ENCODE measurements around the gene BCKDK. TPM values are rescaled to one million over a fixed set of nuclear protein-coding genes. Genes with fewer than 3 reads are reported as not detected.

Gene BCKDK
- total RNA-seq, 4 donors from 2014 or later, result 37.9 to 53.4 (median 45.6) TPM

GRCh38 chr16:31079342-31079944, 28.7 kb upstream of the BCKDK start:
- no peak for DNase-seq (ENCODE audit: low spot score in 2 of 2)
- Histone ChIP-seq H3K4me3 (no peak overlapping the region), H3K9me3 (no peaks in the 10 kb centered on the region), H3K4me1 (peaks cover 0 to 43% (median 8%) of the 10 kb centered on the region in 4 donors), H3K27me3 (no peaks in the 10 kb centered on the region), H3K27ac (no peak overlapping the region), H3K36me3 (peaks cover 0 to 85% (median 15%) of the 10 kb centered on the region in 3 donors)
- 84 to 92% methylated on average over 13 of the region's 13 CpGs for WGBS, 2 donors
- TF ChIP-seq POLR2A (IDR thresholded peaks at IDR 0.05) (no peak), CTCF (IDR thresholded peaks at IDR 0.05) (no peak), EP300 (IDR thresholded peaks at IDR 0.05) (no peak)

- Histone ChIP-seq H3K9me3 (no peaks in the 10 kb centered on the region), H3K27me3 (no peaks in the 10 kb centered on the region), H3K36me3 (peaks cover 0 to 92% (median 15%) of the 10 kb centered on the region in 3 donors), H3K4me3 (no peak overlapping the region), H3K27ac (no peak overlapping the region), H3K4me1 (peaks cover 0 to 38% (median 3%) of the 10 kb centered on the region in 4 donors)
- TF ChIP-seq POLR2A (IDR thresholded peaks at IDR 0.05) (no peak), CTCF (IDR thresholded peaks at IDR 0.05) (no peak), EP300 (IDR thresholded peaks at IDR 0.05) (no peak)
- 94 to 95% methylated on average over 27 to 31 of the region's 40 CpGs for WGBS, 2 donors
- no peak for DNase-seq (ENCODE audit: low spot score in 2 of 2)
Observed at GRCh38 chr16:31080035-31080629, 28.1 kb upstream of the BCKDK start.

DNA sequence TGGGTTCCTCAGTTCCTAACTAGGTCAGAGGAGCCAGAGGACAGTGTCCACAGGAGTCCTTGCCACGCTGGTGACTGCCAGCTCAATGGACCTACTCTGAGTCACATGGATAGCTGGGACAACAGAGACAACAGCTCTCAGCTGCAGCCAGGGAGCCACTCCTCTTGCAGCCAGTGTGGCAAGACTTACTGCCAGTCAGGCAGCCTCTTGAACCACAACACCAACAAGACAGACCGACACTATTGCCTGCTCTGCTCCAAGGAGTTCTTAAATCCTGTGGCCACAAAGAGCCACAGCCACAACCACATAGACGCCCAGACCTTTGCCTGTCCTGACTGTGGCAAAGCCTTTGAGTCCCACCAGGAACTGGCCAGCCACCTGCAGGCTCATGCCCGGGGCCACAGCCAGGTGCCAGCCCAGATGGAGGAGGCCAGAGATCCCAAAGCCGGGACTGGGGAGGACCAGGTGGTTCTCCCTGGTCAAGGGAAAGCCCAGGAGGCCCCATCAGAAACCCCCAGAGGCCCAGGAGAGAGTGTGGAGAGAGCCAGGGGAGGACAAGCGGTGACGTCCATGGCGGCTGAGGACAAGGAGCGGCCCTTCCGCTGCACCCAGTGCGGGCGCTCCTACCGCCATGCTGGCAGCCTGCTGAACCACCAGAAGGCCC, 27.3 kb upstream of the BCKDK start:
- TF ChIP-seq CTCF (IDR thresholded peaks at IDR 0.05) (no peak), POLR2A (IDR thresholded peaks at IDR 0.05) (no peak), EP300 (IDR thresholded peaks at IDR 0.05) (no peak)
- no peaks in the 10 kb centered on the region for H3K9me3 ChIP-seq
- H3K4me3 ChIP-seq, result no peak overlapping the region
- H3K27me3 ChIP-seq, result no peaks in the 10 kb centered on the region
- WGBS, 2 donors, result 89 to 92% methylated on average over 11 to 12 of the region's 13 CpGs
- H3K36me3 ChIP-seq, result peaks cover 0 to 99% (median 15%) of the 10 kb centered on the region in 3 donors
- no peak for DNase-seq (ENCODE audit: low spot score in 2 of 2)
- no peak overlapping the region for H3K27ac ChIP-seq
- peaks cover 0 to 30% (median 0%) of the 10 kb centered on the region in 4 donors for H3K4me1 ChIP-seq

DNA sequence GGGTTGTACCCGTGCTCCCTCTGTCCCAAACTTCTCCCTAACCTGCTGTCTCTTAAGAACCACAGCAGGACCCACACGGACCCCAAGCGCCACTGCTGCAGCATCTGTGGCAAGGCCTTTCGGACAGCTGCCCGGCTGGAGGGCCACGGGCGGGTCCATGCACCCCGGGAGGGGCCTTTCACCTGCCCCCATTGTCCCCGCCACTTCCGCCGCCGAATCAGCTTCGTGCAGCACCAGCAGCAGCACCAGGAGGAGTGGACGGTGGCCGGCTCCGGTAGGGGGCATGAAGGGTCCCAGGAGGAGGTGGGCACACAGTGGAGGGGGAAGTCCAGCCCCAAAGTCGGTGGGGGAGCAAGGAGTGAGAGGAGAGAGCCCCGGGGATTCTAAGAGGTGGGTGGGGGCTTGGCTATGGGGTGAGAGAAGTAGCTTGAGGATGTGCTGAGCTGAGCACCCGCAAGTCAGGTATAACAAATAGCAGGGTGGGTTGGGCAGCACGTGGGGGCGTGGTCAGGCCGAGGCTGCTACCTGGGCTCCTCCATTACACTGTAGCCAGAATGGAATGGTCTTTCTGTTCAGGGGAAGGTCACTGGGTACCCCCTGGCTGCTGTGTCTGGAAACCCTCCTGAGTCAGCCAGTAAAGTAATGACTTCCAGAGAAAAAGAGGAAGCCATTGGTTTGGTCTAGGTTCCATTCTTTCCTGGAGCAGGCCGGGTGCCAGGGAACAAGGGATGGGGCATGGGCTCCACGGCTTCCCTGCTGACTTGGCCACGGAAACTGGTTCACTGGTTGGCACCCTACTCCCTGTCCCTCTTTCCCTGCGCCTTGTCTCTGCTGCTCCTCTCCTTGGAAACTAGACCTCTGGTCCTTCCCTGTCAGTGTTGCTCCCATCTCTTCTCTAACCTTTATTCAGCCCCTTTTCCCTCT, 26.5 kb upstream of the BCKDK start:
- no peaks in the 10 kb centered on the region for H3K9me3 ChIP-seq
- peaks cover 0 to 25% (median 0%) of the 10 kb centered on the region in 4 donors for H3K4me1 ChIP-seq
- H3K4me3 ChIP-seq, result no peak overlapping the region
- WGBS, 2 donors, result 81 to 83% methylated on average over 24 to 25 of the region's 26 CpGs
- TF ChIP-seq CTCF (IDR thresholded peaks at IDR 0.05) (no peak), EP300 (IDR thresholded peaks at IDR 0.05) (no peak), POLR2A (IDR thresholded peaks at IDR 0.05) (no peak)
- no peak for DNase-seq (ENCODE audit: low spot score in 2 of 2)
- H3K27me3 ChIP-seq, result no peaks in the 10 kb centered on the region
- peaks cover 0 to 99% (median 15%) of the 10 kb centered on the region in 3 donors for H3K36me3 ChIP-seq
- H3K27ac ChIP-seq, result no peak overlapping the region

Data from tibial nerve (tissue), 4 donors.